Stimulated activated CD8-positive, alpha-beta memory T cell treated with anti-CD3 and anti-CD28 coated beads, Interleukin-7, amount 100 ng/mL, for 4 hours (primary cell): ENCODE measurements around the gene TTC33.
A peak's percentile ranks its signal among the peaks of the same experiment; 100 is the strongest.

Experiments
- DNase-seq, 2 donors: peaks; one replicate each; pipeline ENCODE4 v3.0.0-alpha.2; 2020; ENCODE audit warnings: low read depth in 2 of 2

TTC33 gene

GRCh38 chr5:40521108-40521785 is 234.5 kb downstream of the TTC33 start:
- DNase-seq = no peak

DNA sequence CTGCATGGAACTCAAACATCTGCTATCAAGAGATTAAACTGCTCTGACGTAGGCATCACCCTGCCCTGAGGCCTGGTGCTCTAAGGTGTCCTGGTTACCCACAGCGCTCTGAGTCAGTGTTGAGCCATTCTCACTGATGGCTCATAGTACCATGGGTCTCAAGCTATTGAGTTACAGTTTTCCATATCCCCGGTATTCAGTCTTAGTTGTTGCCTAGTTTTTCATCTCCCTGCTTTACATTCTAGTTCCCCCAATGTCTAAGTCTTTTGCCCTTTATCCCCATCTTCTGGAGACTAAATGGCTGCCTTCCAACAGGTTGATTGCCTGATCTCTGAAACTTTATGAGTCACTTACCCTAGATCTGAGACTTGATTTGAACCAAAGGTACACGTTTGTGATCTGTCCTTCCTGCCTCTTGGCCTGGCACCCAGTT is 237.3 kb downstream of the TTC33 start:
- DNase-seq = no peak

GRCh38 chr5:40515476-40515875 is 240.3 kb downstream of the TTC33 start:
- DNase-seq = no peak

DNA sequence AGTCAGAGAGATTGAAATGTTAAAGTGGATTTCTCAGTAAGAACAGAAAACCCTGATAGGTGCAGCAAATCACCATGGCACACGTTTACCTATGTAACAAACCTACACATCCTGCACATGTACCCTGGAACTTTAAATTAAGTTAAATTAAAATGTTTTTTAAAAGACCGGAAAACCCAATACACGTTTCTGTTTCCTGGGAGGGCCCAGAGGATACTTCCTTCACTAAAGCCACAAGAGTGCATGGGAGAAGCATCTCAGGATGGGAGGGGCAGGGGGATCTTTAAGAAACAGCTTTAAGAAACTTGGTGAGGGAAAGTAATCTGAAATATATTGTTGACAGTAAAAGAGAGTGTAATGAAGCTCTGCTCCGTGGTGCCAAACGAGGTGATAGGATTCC is 240.8 kb downstream of the TTC33 start:
- no peak for DNase-seq

GRCh38 chr5:40511801-40512200 is 244.0 kb downstream of the TTC33 start:
- DNase-seq = no peak

DNA sequence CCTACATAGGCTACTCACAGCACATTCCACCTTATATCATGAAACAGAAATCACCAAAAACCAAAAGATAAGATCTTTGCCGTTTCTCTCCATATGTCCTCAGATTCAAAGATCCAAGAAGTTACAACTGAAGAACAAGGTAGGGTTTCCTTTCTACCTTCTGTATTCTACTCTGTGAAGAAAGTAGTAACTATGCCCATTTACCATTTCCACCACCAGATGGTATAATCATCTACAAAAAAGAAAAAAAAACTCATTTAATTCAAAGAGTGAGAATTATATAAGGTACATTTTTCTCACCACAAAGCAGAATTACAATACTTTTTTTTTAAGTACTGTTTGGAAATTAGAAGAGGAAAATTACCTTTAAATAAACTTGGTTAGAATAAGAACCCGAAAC is 248.7 kb downstream of the TTC33 start:
- DNase-seq = no peak

GRCh38 chr5:40505031-40505430 is 250.7 kb downstream of the TTC33 start:
- no peak for DNase-seq

- peak in 1 of 2 donors; percentile 14 for DNase-seq
Observed at GRCh38 chr5:40503439-40503838, 252.3 kb downstream of the TTC33 start.

DNA sequence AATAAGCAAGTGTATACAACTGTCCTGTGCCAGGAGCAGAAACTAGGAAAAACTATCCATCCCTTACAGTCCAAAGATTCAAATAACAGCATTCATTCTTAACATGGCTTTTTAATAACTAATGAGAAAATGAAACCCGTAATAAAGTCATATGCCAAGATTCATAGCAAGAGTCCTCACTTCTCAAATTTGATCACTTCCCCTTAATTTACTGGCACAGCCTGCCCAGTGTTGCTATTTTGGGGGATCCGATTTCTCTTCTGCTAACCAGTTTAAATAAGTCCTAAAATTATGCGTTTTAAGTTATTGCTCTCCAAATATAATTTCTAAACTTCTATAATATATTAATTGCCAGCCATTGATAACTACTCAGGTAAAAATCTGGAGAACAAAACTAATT is 253.0 kb downstream of the TTC33 start:
- no peak for DNase-seq

DNA sequence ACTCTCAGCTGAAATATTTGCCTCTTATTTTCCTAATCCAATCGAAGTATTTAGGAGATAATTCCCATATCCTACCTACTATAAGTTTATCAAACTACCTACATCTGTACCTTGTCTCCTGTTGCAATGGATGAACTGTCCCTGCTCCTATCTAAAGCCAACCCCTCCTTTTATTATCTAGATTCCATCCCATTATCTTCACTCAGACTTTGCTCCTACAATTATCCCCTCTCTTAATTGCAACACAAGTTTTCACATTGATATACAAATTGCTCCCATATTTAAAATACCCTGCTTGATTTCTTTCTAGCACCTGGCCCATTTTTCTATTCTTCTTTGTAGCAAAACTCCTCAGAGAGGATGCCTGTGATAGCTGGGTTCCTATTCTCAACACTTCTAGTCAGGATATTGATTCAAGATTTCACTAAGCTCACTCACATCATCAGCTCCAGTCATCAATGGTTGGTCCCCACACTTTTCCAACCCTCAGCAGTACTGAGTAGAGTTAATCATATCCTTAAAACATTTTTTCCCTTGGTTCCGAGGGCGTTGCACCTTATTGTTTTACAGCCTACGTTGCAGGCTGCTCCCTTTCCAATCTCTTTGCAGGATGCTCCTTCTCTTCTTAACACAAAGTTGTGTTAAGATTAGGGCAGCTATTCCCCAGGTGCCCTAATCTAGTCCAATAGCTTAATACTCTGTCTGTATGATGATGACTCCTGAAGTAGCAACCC is 253.9 kb downstream of the TTC33 start:
- DNase-seq = no peak

DNA sequence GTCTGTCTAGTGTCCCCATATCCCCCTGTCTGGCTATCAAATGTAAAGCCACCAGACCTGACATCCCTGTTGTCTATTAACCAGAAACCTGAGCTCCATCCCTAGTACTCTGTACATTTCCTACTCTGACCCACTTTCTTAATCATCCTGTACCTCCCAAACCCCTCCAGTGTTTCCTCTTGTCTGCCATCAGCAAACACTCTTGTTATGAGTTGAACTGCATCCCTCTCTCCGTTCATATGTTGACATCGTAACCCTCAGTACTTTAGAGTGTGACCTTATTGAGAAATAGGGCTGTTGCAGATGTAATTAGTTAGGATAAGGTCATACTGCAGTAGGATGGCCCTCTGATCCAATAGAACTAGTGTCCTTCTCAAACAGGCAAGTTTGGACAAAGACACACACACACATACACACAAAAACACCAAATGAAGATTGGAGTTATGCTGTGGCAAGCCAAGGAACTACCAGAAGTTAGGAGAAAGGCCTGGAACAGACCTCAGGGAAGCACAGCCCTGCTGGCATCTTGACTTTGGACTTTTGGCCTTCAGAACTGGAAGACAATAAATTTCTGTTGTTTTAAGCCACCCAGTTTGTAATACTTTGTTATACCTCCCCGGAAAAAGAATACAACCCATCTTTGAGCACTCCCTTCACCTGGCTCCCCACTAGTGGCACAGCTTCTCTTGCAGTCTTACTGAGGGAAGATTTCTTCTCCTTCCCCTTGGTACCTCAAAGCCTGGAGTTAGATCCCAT is 256.1 kb downstream of the TTC33 start:
- no peak for DNase-seq

GRCh38 chr5:40499007-40499406 is 256.8 kb downstream of the TTC33 start:
- no peak for DNase-seq

DNA sequence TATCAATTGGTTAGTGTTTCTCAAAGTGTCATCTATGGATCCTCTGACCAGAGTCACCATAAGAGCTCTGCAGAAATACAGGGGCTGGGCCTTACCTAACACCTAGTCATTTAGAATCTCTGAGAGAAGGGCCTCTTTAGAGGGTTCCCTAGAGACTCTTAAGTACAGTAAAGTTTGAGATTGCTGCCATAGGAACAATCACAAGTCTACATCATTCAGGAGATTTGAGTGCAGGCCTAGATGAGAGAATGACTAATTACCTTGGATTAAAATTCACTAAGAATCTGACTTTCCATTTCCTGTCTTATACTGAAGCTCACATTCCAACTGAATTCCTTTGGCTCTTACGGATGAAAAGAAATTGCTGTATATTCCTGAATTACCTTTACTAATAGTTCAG is 258.2 kb downstream of the TTC33 start:
- no peak for DNase-seq

DNA sequence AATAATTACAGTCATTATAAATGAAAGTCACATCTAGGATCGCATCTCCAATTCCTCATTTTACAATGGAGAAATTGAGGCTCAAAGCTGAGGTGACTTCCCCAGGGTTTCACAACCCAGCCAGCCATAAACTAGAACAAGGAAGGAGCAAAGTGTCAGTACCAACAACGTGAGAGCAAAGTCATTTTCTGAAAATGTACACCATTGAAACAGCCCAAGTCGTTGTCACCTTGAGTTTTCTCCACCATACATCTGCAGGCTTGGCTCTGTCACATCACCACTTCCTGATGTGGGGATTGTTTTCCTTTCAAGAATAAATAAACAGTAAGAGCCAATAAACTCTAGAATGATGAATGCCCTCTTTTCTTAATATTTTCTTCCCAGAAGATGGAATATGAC is 260.5 kb downstream of the TTC33 start:
- no peak for DNase-seq

DNA sequence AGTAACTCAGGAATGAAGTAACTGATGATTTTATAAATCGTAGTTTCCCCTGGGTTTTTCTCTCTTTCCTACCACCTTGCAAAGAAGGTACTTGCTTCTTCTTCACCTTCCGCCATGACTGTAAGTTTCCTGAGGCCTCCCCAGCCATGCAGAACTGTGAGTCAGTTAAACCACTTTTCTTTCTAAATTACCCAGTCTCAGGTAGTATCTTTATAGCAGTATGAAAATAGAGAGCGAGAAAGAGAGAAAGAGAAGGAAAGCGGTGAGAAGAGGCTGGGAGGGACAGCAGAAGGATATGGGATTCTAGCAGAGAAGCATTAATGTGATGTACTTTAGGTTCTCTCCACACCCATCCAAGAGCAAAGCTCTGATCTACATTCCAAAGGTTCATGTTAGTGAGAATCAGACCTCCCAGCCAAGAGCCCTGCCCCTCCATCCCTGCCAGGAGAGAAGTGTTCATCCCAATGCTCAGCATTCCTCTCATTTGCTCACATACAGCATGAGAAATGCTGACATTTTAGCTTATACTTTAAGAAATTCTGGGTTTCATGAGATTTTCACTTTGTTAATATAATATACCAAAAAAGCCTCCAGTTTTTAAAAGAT is 261.0 kb downstream of the TTC33 start:
- no peak for DNase-seq

DNA sequence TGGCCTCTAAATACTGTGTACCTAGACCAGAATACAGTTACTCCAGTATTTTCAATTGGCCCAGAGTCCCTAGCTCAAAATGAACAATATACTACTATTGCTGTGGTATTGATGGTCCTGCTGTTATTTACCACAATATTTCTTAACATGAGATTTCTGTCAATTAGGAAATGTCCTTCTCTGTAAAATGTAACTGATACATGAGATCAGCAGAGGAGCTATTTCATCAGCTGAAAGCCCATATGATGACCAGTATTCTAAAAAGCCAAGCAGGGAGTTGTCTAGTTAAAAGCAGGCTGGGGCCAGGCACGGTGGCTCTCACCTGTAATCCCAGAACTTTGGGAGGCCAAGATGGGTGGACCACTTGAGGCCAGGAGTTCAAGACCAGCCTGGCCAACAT is 263.7 kb downstream of the TTC33 start:
- DNase-seq = no peak

DNA sequence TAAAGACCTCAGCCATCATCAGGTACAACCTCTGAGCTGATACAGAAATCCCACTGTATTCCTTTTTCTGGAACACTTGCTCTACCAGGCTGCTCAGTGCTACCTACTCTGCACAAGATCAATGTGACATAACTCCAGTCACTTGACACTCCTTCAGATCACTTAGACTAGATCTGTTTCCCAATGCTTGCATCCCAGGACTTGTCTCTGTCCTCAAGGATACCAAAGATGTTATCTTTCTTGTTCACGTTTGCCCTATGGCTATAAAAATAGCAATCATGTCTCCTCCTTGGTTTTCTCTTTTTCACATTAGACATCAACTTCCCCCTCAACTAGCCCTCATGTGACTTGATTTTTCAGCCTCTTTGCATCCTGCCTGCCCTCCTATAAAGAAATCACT is 264.1 kb downstream of the TTC33 start:
- DNase-seq = no peak

GRCh38 chr5:40490464-40491111 is 265.2 kb downstream of the TTC33 start:
- DNase-seq = no peak

DNA sequence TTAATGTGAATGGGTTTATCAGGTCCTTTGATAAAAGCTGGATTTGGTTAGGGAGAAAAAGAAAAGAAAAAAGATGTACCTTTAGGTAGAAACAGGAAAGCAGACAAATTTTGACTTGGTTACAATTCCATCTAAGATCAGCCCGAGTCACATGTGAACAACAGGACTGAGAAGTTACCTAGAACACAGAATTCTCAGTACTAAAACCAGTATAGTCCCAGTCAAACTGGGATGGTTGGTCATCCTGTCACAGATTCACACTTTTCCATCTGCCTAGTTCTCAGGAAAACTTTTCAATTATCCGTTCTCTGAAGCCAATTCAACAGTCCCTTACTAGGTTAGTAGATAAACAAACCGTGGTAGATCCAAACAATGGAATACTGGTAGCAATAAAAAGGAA is 266.3 kb downstream of the TTC33 start:
- DNase-seq = no peak

DNA sequence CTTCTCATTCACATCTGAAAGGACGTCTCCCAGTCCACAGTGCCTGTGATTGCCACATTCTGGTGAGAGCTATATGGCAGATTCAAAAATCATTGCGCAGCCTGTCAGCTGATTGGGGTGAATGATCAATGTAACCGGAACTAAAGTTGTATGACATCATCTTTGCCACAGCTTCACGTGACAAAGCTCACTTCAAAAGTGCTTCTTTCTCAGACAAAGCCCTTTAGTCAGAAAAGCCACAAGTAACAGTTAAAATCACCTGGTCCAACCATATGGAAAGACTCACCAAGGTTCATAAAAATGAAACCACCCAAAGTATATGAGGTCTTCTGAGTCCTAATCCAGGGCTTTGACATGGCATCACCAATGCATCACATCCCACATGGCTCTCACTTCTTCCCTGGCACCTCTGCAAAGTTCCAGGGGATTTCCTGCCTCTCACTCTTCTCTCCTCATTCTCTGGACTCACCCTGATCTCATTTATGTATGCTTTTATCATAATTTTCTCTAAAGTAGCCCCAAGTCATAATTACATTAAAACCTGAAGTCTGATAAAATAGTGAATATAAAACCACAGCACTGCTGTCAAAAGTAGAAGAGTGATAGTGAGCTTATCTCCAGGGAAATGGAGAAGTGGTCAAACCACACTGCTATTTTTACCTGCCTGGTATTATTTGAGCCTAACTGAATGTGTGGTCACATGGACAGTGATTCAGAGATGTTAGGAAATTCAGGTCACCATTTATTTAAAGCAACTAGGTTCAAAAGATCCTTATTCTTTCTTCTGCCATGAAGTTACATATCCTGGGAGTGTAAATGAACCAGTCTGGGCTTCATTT is 269.1 kb downstream of the TTC33 start:
- DNase-seq = peak; percentile 27 to 57
